Liver (tissue), 2 donors: ENCODE measurements around the gene RNF217.

ENCODE experiments used
- CTCF ChIP-seq: fragments of 150-350 bp; IDR thresholded peaks from 2 replicates; pipeline ENCODE4 v1.5.1; 2017; ENCODE audit warnings: improper control_type of control experiment, low read depth, low read length; ENCODE audit not compliant: missing input control
- YY1 ChIP-seq: IDR thresholded peaks from 2 replicates; pipeline ENCODE4 v1.6.1; 2016; ENCODE audit warnings: antibody characterized with exemption, mild to moderate bottlenecking
- donor health status: healthy.

- TF ChIP-seq CTCF = no peak
- TF ChIP-seq YY1 = no peak
Measured at GRCh38 chr6:125088963-125089362, 126.7 kb downstream of the RNF217 start.
